Islet precursor cell (in vitro differentiated cells): Measurements from ENCODE around the gene RAD9A.
A peak's percentile ranks its signal among the peaks of the same experiment; 100 is the strongest.

Experiments
- DNase-seq: peaks from one replicate; pipeline ENCODE4 v3.0.0-alpha.2; 2018

The RAD9A gene

GRCh38 chr11:67429722-67430121 lies 37.9 kb downstream of the RAD9A start:
- DNase-seq = no peak

DNA sequence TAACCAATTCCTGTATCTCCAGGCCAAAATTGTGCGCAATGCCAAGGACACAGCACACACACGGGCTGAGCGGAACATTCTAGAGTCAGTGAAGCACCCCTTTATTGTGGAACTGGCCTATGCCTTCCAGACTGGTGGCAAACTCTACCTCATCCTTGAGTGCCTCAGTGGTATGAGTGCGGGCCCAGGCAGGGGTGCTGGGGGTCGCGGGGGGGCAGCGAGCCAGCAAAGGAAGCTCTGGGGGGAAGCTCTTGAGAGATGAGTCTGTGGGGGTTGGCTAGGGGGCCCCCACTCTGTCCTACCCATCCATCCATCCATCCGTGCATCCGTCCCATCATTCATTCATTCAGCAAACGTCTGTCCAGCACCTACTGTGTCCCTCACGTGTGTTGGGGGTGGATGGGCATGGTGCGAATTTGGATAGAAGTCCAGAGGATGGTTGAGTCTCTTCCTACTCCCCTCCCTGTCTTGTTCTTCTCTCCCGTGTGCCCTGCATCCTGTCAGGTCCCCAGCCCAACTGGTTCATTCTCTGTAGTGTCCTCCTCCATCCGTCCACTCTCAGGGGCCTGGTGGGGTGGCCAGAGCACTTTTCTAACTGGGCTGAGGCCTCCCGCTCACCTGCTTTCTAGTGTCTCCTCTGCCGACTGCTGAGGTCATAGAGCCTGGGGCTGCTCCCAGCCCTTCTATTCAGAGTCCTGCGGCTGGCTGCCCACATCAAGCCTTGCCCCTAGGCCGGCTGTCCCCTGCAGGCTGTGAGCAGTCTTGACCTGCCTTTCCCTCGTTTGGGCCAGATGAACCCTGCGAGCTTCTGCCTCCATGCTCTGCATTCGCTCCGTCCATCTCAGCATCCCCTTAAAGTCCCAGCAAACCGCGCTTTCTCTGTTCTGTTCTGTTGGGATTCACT lies 39.8 kb downstream of the RAD9A start:
- DNase-seq = no peak

- no peak for DNase-seq
Measured at GRCh38 chr11:67432655-67433349, 41.0 kb downstream of the RAD9A start.

DNA sequence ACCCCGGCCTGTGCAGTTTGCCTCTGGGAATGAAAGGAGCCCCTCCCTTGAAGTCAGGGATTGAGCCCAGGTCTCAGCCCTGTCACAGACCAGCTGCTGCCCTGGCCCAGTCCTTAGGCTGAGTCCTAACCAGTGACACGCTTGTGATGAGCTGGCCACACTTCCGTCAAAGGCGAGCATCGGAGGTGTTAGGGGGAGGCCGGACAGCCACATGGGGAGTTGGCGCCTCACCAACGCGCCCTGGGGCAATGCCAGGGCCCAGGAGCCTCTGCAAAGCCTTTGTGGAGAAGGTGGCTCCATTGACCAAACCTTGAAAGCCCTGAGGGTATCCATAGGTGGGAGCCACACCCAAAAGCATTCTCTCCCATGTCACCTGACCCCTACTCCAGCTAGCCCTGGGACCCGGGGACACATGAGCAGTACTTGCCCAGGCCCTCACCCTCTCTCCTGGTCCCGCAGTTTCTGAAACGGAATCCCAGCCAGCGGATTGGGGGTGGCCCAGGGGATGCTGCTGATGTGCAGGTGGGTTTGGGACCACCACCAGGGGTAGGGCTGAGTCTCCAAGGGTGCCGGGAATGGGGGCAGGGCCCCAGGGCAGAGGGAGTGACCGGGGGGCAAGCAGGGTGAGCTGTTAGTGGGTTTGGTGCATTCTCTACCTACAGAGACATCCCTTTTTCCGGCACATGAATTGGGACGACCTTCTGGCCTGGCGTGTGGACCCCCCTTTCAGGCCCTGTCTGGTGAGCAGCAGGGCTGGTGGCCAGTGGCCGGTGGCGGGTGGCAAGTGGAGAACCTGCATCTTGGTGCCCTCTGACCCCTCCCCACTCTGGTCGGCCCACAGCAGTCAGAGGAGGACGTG lies 42.0 kb downstream of the RAD9A start:
- DNase-seq = no peak

GRCh38 chr11:67434395-67434881 lies 42.7 kb downstream of the RAD9A start:
- no peak for DNase-seq

DNA sequence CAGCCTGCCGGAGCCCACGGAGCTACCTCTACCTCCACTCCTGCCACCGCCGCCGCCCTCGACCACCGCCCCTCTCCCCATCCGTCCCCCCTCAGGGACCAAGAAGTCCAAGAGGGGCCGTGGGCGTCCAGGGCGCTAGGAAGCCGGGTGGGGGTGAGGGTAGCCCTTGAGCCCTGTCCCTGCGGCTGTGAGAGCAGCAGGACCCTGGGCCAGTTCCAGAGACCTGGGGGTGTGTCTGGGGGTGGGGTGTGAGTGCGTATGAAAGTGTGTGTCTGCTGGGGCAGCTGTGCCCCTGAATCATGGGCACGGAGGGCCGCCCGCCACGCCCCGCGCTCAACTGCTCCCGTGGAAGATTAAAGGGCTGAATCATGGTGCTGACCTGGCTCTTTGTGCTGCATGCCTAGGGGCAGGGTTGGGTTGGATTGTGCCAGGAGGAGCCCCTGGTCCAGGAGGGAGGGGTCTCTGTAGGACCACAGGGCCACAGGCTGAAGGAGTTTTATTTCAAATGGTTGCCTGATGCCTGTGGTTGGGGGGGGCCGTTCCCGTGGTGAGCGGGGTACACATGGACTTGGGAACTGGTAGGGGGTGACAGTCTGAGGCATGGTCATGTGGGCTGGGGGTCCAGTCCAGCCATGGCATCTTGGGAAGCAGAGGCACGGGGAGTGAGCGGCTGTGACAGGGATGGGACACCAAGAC lies 43.4 kb downstream of the RAD9A start:
- no peak for DNase-seq

DNA sequence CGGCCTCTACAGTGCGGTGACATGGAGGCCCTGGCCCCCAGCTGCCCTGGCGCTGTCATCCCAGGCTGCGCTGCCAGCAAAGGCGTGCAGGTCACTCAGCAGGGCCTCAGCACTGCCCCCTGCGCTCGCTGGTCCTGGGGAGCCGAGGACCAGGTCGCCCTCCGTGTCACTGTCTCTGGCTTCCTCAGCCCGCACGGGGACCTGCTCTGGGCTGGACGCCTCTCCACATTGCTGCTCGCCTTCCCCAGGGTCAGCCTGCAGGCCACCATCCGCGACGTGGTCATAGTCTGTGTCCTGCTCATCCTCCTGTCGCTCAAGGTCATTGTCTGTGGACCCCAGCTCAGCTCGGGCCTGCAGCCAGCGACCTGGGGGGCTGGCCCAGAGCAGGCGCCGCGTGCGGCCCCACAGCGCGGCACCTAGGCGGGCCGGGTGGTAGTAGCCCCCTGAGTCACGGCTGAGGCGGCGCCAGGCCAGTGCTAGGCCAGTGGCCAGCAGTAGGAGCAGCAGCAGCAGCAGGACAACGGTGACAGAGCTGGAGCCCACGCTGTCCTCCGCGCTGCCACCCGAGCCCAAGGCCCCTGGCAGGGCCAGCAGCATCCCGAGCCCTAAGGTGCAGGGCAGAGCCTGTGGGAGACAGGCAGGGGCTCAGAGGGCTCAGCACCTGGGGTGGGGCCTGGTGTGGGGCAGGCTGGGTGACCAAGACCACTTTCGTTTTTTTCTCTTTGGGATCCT lies 44.1 kb downstream of the RAD9A start:
- no peak for DNase-seq

GRCh38 chr11:67436459-67437081 lies 44.8 kb downstream of the RAD9A start:
- peak; percentile 91 for DNase-seq

DNA sequence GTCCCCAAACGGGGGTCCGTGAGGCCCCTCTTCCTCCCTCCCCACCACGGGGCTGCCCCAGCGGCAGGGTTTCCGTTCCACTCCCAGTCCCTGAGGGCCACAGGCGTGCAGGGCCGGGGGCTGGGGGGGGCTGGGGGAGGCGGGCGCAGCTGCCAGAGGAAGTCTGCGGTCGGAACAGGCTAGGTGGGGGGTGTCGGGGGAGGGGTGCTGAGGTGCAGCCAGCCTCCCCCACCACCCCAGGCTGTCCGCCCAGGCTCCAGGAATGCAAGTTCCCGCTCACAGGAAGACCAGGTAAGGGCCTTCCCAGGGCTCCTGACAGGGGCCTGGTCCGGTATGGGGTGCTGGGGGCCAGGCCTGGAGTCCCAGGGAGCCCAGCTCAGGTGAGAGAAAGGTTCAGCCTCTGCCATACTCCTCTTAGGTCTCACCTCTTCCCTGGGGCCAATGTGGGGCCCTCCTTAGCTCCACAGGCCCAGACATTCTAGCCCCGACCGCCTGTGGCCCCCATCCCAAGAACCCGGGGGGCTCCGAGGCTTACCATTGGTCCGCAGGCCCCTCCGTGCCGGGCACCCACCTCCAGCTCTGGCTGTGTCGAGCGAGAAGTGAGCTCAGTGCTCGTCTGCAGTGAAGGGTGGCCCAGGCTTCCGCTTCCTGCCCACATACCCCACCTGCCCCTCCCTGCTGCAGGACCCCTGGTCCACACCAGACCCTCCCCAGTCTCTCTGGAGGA lies 45.5 kb downstream of the RAD9A start, which contains the start of gene PTPRCAP:
Gene PTPRCAP, minus strand, starts transcription at position 601 of the 727 bp plus-strand sequence. Its CDS starts 63 bp downstream, at position 538.
- no peak for DNase-seq

DNA sequence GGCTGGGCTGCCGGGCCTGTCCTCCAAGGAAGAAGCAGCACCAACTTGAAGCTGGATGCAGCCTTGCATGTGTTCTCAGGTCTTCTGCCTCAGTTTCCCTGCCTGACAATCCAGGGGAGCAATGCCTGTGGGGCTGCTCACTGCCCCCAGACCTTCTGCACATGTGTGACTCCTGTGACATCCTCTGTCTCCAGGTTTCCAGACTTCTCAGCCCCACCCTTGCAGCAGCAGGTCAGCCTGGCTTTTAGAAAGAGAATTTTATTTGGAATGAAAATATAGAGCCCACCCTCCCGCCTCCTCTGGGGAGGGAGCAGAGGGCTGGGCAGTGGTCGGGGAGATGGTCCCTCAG lies 46.0 kb downstream of the RAD9A start:
- DNase-seq = no peak

GRCh38 chr11:67438158-67438902 lies 46.5 kb downstream of the RAD9A start:
- DNase-seq = no peak

GRCh38 chr11:67439321-67440228 lies 47.8 kb downstream of the RAD9A start:
- no peak for DNase-seq

DNA sequence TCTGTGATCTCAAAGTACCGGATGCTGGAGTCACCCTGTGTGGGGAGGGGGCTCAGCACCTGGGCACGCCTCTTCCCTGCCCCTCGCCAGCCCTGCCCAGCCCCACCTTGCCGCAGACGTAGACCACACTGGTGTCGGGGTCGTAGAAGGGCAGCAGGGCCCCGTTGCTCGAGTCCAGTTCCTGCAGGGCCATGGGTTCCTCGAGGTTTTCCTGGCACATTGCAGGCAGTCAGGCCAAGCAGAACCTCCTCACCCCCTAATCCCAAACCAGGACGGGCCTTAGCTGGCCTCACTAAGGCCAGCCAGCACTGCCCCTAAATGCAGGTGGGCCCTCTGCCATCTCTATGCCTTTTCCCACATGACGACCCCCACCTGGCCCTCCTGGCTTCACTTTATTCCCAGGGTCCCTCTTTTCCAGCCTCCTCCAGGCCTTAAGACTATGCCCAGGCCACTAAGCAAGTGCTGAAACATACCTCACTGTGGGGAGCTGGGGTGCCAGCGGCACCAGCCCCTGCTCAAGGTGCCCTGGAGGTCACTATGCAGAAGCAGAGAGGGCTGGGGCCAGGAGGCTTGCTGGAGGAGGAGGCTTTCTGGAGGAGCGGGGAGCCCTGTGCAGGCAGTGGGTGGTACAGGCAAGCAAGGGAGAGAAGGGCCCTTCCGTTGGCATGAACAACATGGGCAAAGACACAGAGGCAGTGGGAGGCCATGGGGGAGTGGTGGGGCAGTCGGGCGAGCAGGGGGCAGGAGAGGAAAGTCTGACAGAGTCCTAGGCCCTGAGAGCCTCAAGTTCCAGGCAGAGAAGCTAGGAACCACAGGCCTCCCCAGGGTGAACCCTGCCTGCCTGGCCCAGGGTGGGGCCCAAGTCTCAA lies 48.7 kb downstream of the RAD9A start:
- DNase-seq = no peak

- no peak for DNase-seq
Measured at GRCh38 chr11:67441098-67441563, 49.3 kb downstream of the RAD9A start.

DNA sequence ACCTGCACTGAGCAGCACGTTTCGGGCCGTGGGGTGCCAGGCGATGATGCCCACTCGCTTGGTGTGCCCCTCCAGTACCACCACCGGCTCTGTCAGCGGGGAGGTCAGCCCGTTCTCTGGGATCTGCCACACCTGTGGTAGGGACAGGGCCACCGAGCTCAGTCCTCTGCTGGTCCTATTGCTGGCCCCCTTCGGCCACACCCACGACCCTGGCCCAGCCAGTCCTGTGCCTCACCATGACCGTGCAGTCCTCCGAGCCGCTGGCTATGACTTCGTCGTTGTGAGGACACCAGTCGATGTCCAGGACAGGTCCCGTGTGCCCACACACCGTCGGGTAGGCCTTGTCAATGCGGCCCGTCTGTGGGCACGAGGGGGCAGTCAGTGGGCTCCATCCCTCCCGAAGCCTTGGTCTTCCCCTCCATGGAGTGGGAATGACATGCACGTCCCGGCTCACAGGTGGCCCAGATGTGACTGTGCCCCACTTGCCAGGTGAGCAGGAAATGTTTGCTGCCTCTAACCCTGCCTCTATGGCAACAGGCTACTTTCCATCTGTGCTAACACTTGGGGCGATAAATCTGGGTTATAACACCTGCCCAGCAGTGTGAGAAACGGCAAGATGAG lies 50.1 kb downstream of the RAD9A start:
- no peak for DNase-seq

- DNase-seq = no peak
Measured at GRCh38 chr11:67442504-67443404, 51.0 kb downstream of the RAD9A start.
